NK-92 (cell line): ENCODE data around the gene SOX18.
"Not testable (repeated sequence)": the region's sequence is repeated elsewhere in the genome, so short reads cannot be mapped to it uniquely, and the experiment has no call there.

Experiments used
- DNase-seq: peaks from one replicate; lab custom pipeline; 2025; ENCODE audit not compliant: unreplicated experiment; lab: John Stamatoyannopoulos, UW

SOX18 gene

GRCh38 chr20:64025101-64025825, 24.2 kb downstream of the SOX18 start:
- DNase-seq: no peak

GRCh38 chr20:64024141-64024990, 25.1 kb downstream of the SOX18 start:
- DNase-seq: no peak

- no peak for DNase-seq
Measured at GRCh38 chr20:64023361-64024140, 25.9 kb downstream of the SOX18 start.

- no peak for DNase-seq
Measured at GRCh38 chr20:64022671-64023360, 26.6 kb downstream of the SOX18 start.

- DNase-seq: no peak
Measured at GRCh38 chr20:64021124-64021975, 28.1 kb downstream of the SOX18 start.

GRCh38 chr20:64015635-64016034, 33.8 kb downstream of the SOX18 start:
- DNase-seq: no peak

GRCh38 chr20:64012385-64013154, 36.9 kb downstream of the SOX18 start:
- DNase-seq: not testable (repeated sequence)

- DNase-seq: no peak
Measured at GRCh38 chr20:64011366-64011779, 38.1 kb downstream of the SOX18 start.

- no peak for DNase-seq
Measured at GRCh38 chr20:64010711-64011237, 38.7 kb downstream of the SOX18 start.

- no peak for DNase-seq
Measured at GRCh38 chr20:64009811-64010387, 39.5 kb downstream of the SOX18 start.

GRCh38 chr20:64006902-64007301, 42.5 kb downstream of the SOX18 start:
- DNase-seq: no peak

- no peak for DNase-seq
Measured at GRCh38 chr20:64006490-64006889, 42.9 kb downstream of the SOX18 start.

GRCh38 chr20:64005394-64005793, 44.0 kb downstream of the SOX18 start:
- no peak for DNase-seq

- no peak for DNase-seq
Measured at GRCh38 chr20:64003960-64004725, 45.3 kb downstream of the SOX18 start.

GRCh38 chr20:64001607-64002011, 47.8 kb downstream of the SOX18 start:
- no peak for DNase-seq

- DNase-seq: no peak
Measured at GRCh38 chr20:64000906-64001305, 48.5 kb downstream of the SOX18 start.
